ENCODE measurements around the gene FGD4.

GRCh38 chr12:32502693-32503502, 103.5 kb downstream of the FGD4 start:
- TF ChIP-seq CTCF (IDR thresholded peaks at IDR 0.05) (no peak), ESRRA (CRISPR knock-in tag; IDR thresholded peaks at IDR 0.05; ENCODE audit: borderline replicate concordance) (no peak), IRF2 (CRISPR knock-in tag; IDR thresholded peaks at IDR 0.05; ENCODE audit: borderline replicate concordance, low read depth) (no peak), ZNF423 (CRISPR knock-in tag; IDR thresholded peaks at IDR 0.05) (no peak), NR3C1 (CRISPR knock-in tag; conservative IDR thresholded peaks at IDR 0.05; ENCODE audit: low read depth) (no peak), MYBL2 (CRISPR knock-in tag; IDR thresholded peaks at IDR 0.05) (no peak), CREB1 (CRISPR knock-in tag; IDR thresholded peaks at IDR 0.05) (no peak), NFYB (CRISPR knock-in tag; conservative IDR thresholded peaks at IDR 0.05; ENCODE audit: low read depth) (no peak), USF2 (CRISPR knock-in tag; IDR thresholded peaks at IDR 0.05) (no peak), ELF4 (CRISPR knock-in tag; IDR thresholded peaks at IDR 0.05; ENCODE audit: low read depth) (no peak), E2F1 (CRISPR knock-in tag; IDR thresholded peaks at IDR 0.05) (no peak), ZNF512 (CRISPR knock-in tag; IDR thresholded peaks at IDR 0.05; ENCODE audit: borderline replicate concordance) (no peak), TEAD1 (CRISPR knock-in tag; IDR thresholded peaks at IDR 0.05) (no peak), HMGXB4 (CRISPR knock-in tag; IDR thresholded peaks at IDR 0.05) (no peak)

All from WTC11 (cell line).